H1 (cell line): ENCODE measurements around the gene DRAXIN. TPM values are rescaled to one million over a fixed set of nuclear protein-coding genes. Genes with fewer than 3 reads are reported as not detected.
A peak's percentile ranks its signal among the peaks of the same experiment; 100 is the strongest.

Source experiments
- CTCF ChIA-PET: fragments of 300-600 bp; sonication (Branson Sonifier 250); formaldehyde crosslinking; loops from one replicate; lab custom pipeline; 2021; ENCODE audit not compliant: partially characterized antibody; lab: Charles Lee
- POLR2A ChIA-PET: fragments of 300-600 bp; sonication (Branson Sonifier 250); formaldehyde crosslinking; loops from one replicate; lab custom pipeline; 2021; ENCODE audit warnings: inconsistent platforms; ENCODE audit not compliant: partially characterized antibody; lab: Charles Lee
- DNase-seq, 2 experiments: peaks; one replicate each; pipeline versions ENCODE4 v3.0.0 to v3.0.0-alpha.2; 2010 to 2022; ENCODE audit warnings: low spot score in 2 of 2, low read depth in 1 of 2, mixed read lengths in 1 of 2
- FAIRE-seq: peaks from 2 replicates; lab custom pipeline; 2011; peaks lifted over from hg19 to GRCh38; lab: Jason Lieb, UNC
- H2AFZ ChIP-seq: 2 replicates; pipeline ENCODE4 v1.8.1; 2012; ENCODE audit warnings: low read length, inconsistent platforms
- H2AK5ac ChIP-seq: 2 replicates; pipeline ENCODE4 v1.6.1; 2013; ENCODE audit warnings: low read depth, low read length
- H2BK120ac ChIP-seq: replicated peaks from 2 replicates; pipeline ENCODE3; 2013; ENCODE audit warnings: low read depth, low read length, inconsistent platforms
- H2BK12ac ChIP-seq: 2 replicates; pipeline ENCODE4 v1.6.1; 2013; ENCODE audit warnings: low read depth, low read length
- H2BK15ac ChIP-seq: 2 replicates; pipeline ENCODE4 v1.6.1; 2013; ENCODE audit warnings: low read length
- H2BK20ac ChIP-seq: 2 replicates; pipeline ENCODE4 v1.6.1; 2013; ENCODE audit warnings: low read length
- H2BK5ac ChIP-seq: 2 replicates; pipeline ENCODE4 v1.6.1; 2013; ENCODE audit warnings: low read depth, low read length
- H3K14ac ChIP-seq: 2 replicates; pipeline ENCODE4 v1.6.1; 2013; ENCODE audit warnings: inconsistent platforms; ENCODE audit not compliant: insufficient read length
- H3K18ac ChIP-seq: 2 replicates; pipeline ENCODE4 v1.6.1; 2013; ENCODE audit warnings: low read length; ENCODE audit errors: extremely low read depth
- H3K23ac ChIP-seq: 2 replicates; pipeline ENCODE4 v1.6.1; 2013; ENCODE audit warnings: inconsistent platforms; ENCODE audit not compliant: insufficient read length
- H3K23me2 ChIP-seq: 2 replicates; pipeline ENCODE4 v1.6.1; 2013; ENCODE audit warnings: low read depth, low read length
- H3K27ac ChIP-seq: 2 replicates; pipeline ENCODE4 v1.6.1; 2011; ENCODE audit warnings: low read depth, low read length, inconsistent platforms
- H3K27me3 ChIP-seq, 4 experiments: replicated peaks in 1 of 4; 1 replicate in 1 of 4; 2 replicates in 3 of 4; pipeline versions ENCODE4 v1.6.1 to v1.8.1; 2011 to 2013; ENCODE audit warnings: low read length in 3 of 4, mild to moderate bottlenecking in 3 of 4, inconsistent platforms in 2 of 4, mixed read lengths in 2 of 4, moderate library complexity in 1 of 4; ENCODE audit not compliant: control insufficient read depth in 3 of 4, insufficient read depth in 3 of 4; ENCODE audit errors: extremely low read depth in 1 of 4
- H3K36me3 ChIP-seq, 4 experiments: 2 replicates each; pipeline versions ENCODE4 v1.6.1 to v1.8.1; 2011 to 2013; ENCODE audit warnings: mild to moderate bottlenecking in 4 of 4, low read length in 3 of 4, moderate library complexity in 2 of 4, control low read depth in 1 of 4, inconsistent platforms in 1 of 4; ENCODE audit not compliant: insufficient read depth in 4 of 4, control insufficient read depth in 2 of 4
- H3K4ac ChIP-seq: replicated peaks from 2 replicates; pipeline ENCODE3; 2013; ENCODE audit warnings: low read length, low read depth, mixed read lengths, inconsistent platforms; ENCODE audit not compliant: insufficient read length
- H3K4me1 ChIP-seq, 4 experiments: replicated peaks in 1 of 4; 1 replicate in 1 of 4; 2 replicates in 3 of 4; pipeline versions ENCODE4 v1.6.1 to v1.8.1; 2011 to 2013; ENCODE audit warnings: low read length in 3 of 4, inconsistent platforms in 2 of 4, mixed read lengths in 1 of 4; ENCODE audit not compliant: insufficient read depth in 4 of 4, control insufficient read depth in 3 of 4
- H3K4me2 ChIP-seq, 2 experiments: 2 replicates each; pipeline versions ENCODE4 v1.6.1 to v1.8.1; 2011 to 2013; ENCODE audit warnings: low read depth in 2 of 2, low read length in 2 of 2, control low read depth in 1 of 2, inconsistent platforms in 1 of 2, mild to moderate bottlenecking in 1 of 2; ENCODE audit not compliant: insufficient read depth in 1 of 2
- H3K4me3 ChIP-seq, 4 experiments: fragments of 200-600, 300-600 bp in 1 of 4; sonication (generic), shearing (Covaris generic), sonication (Bioruptor Twin) in 1 of 4; 2 replicates each; pipeline versions ENCODE4 v1.5.1 to v1.8.1; 2011 to 2016; ENCODE audit warnings: low read length in 4 of 4, low read depth in 3 of 4, control low read depth in 2 of 4, inconsistent platforms in 2 of 4, mild to moderate bottlenecking in 2 of 4, mixed read lengths in 1 of 4, moderate library complexity in 1 of 4; ENCODE audit not compliant: insufficient read depth in 2 of 4; ENCODE audit errors: extremely low read depth in 1 of 4
- H3K56ac ChIP-seq: replicated peaks from 2 replicates; pipeline ENCODE3; 2013; ENCODE audit warnings: low read depth, mild to moderate bottlenecking, mixed read lengths, low read length, inconsistent platforms; ENCODE audit not compliant: insufficient read length
- H3K79me1 ChIP-seq: 2 replicates; pipeline ENCODE4 v1.6.1; 2013; ENCODE audit warnings: low read depth, low read length, control low read depth
- H3K79me2 ChIP-seq, 2 experiments: 2 replicates each; pipeline versions ENCODE4 v1.6.1 to v1.8.1; 2012 to 2013; ENCODE audit warnings: low read length in 2 of 2, mild to moderate bottlenecking in 2 of 2, inconsistent platforms in 1 of 2; ENCODE audit not compliant: insufficient read depth in 2 of 2, control insufficient read depth in 1 of 2
- H3K9ac ChIP-seq, 4 experiments: replicated peaks in 1 of 4; 1 replicate in 1 of 4; 2 replicates in 3 of 4; pipeline versions ENCODE4 v1.6.1 to v1.8.1; 2011 to 2013; ENCODE audit warnings: low read depth in 3 of 4, low read length in 3 of 4, control low read depth in 2 of 4, mild to moderate bottlenecking in 2 of 4, moderate library complexity in 2 of 4, inconsistent platforms in 1 of 4; ENCODE audit errors: extremely low read depth in 1 of 4
- H3K9me3 ChIP-seq, 2 experiments: 2 replicates each; pipeline versions ENCODE4 v1.6.1 to v1.8.1; 2012 to 2013; ENCODE audit warnings: mild to moderate bottlenecking in 2 of 2, moderate library complexity in 2 of 2, control low read depth in 1 of 2, inconsistent platforms in 1 of 2, low read depth in 1 of 2, low read length in 1 of 2, mixed read lengths in 1 of 2; ENCODE audit not compliant: insufficient read depth in 2 of 2
- H4K20me1 ChIP-seq, 2 experiments: replicated peaks in 1 of 2; 2 replicates each; pipeline versions ENCODE3 to v1.8.1; 2011 to 2013; ENCODE audit warnings: inconsistent platforms in 2 of 2, low read length in 2 of 2, mild to moderate bottlenecking in 1 of 2; ENCODE audit not compliant: insufficient read depth in 2 of 2, control insufficient read depth in 1 of 2
- H4K5ac ChIP-seq: 2 replicates; pipeline ENCODE4 v1.6.1; 2013; ENCODE audit warnings: low read length, low read depth, mixed read lengths, inconsistent platforms; ENCODE audit not compliant: insufficient read length
- H4K8ac ChIP-seq: 2 replicates; pipeline ENCODE4 v1.8.0; 2013; ENCODE audit warnings: mild to moderate bottlenecking, moderate library complexity, low read length, inconsistent platforms; ENCODE audit not compliant: insufficient read depth; ENCODE audit errors: extremely low read depth
- H4K91ac ChIP-seq: replicated peaks from 2 replicates; pipeline ENCODE3; 2013; ENCODE audit warnings: low read length, mixed read lengths, inconsistent platforms; ENCODE audit not compliant: insufficient read length
- CTCF ChIP-seq, 3 experiments: IDR thresholded peaks; 1 replicate in 2 of 3; 2 replicates in 1 of 3; pipeline versions ENCODE4 v1.5.1 to v1.6.1; 2011; ENCODE audit warnings: low read length in 3 of 3, mild to moderate bottlenecking in 3 of 3, inconsistent platforms in 2 of 3, low read depth in 1 of 3, moderate library complexity in 1 of 3; ENCODE audit not compliant: insufficient read depth in 1 of 3; ENCODE audit errors: control extremely low read depth in 1 of 3
- HDAC6 ChIP-seq: IDR thresholded peaks from one replicate; pipeline ENCODE4 v1.7.1; 2012; ENCODE audit warnings: low read depth, mild to moderate bottlenecking, inconsistent platforms, low read length, moderate library complexity
- WGBS, 2 experiments: shearing (Covaris generic) in 1 of 2; methylation state at CpG; one replicate each; pipeline versions ENCODE4 v1.1.6 to v1.1.7; 2013 to 2015; ENCODE audit warnings: low lambda C conversion rate in 2 of 2, mixed read lengths in 2 of 2, inconsistent platforms in 1 of 2, low coverage in 1 of 2, missing lambda C conversion rate in 1 of 2; ENCODE audit not compliant: insufficient replicate concordance in 2 of 2, insufficient coverage in 1 of 2, insufficient read length in 1 of 2; ENCODE audit errors: extremely low coverage in 1 of 2, missing lambda C conversion rate in 1 of 2; 5-methylcytosine and 5-hydroxymethylcytosine counted together
- polyA plus RNA-seq, 7 experiments: library from polyadenylated mRNA; depleted of rRNA in 3 of 7; stranded (reverse) in 5 of 7; unstranded in 2 of 7; fragments of >200 nt in 5 of 7; fragments of 200-250 nt in 2 of 7; gene quantifications; 1 replicate in 5 of 7; 2 replicates in 1 of 7; 4 replicates in 1 of 7; pipeline versions ENCODE4 v1.2.1 to v1.2.3, GENCODE V29; 2011 to 2013; ENCODE audit warnings: missing spikeins in 2 of 7, mixed read lengths in 2 of 7
- total RNA-seq: library from RNA; stranded (reverse); fragmentation: NEBNext Ultra II Directional; extraction: Animal tissue kit (Norgen Biotek cat#: 25700); gene quantifications from 2 replicates; pipeline ENCODE4 v1.2.1, GENCODE V29; 2021
- TF ChIP-seq, protein P1 (sequence below): IDR thresholded peaks from 2 replicates; pipeline ENCODE4 v1.6.1; 2011; ENCODE audit warnings: low read depth, mild to moderate bottlenecking, low read length; ENCODE audit not compliant: insufficient read depth

Gene DRAXIN
- total and polyA plus RNA-seq, 2 of the 8 experiments (the other 6 are each of a cell fraction or from before 2014, with no cell fraction given): 4.6 to 17.6 TPM

DNA sequence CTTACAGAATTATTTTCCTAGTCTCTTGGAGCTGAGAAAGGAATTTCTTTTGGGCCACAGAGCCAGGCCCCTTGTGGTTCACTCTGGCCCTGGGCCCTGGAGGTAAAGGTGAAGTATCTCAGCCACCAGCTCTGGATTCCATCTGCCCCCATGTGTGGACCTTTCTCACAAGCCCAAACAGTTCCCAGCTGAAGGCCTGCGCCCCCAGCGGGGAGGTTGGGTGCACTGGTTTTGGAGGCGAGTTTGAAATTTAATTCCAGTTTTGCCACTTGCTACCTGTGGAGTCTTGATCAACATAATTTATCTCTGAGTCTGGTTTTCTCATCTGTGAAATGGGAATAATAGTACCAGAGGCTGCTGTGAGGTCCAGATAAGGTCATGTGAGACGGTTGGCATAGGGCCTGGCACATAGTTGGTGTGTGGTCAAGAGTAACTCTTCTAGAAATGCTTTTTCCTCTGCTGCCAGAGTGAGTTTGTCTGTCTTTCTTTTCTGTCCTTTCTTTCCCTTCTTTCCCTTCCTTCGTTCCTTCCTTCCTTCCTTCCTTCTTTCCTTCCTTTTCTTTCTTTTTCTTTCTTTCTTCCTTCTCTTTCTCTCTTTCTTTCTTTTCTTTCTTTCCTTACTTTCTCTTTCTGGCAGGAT is 50.5 kb downstream of the DRAXIN start:
- Histone ChIP-seq H3K18ac (no peak overlapping the region), H3K23ac (no peak overlapping the region), H3K4me3 (no peak overlapping the region), H3K4me1 (peaks cover 3 to 20% (median 7%) of the 10 kb centered on the region in 4 experiments; a peak in 6 of 7 replicates), H3K4me2 (no peak overlapping the region), H3K23me2 (peaks cover 3% of the 10 kb centered on the region), H3K4ac (no peak overlapping the region), H3K9me3 (no peaks in the 10 kb centered on the region), H3K14ac (no peak overlapping the region), H4K20me1 (peaks cover 0 to 2% of the 10 kb centered on the region in 2 experiments), H2BK15ac (no peak overlapping the region), H3K27ac (no peak overlapping the region), H2AK5ac (no peak overlapping the region), H2BK5ac (no peak overlapping the region; the same call in 1 of the 2 replicates), H3K79me2 (peaks cover 0 to 9% of the 10 kb centered on the region in 2 experiments; a peak in 1 of 4 replicates), H3K36me3 (peaks cover 2 to 10% (median 3%) of the 10 kb centered on the region in 4 experiments; a peak in 3 of 8 replicates), H3K27me3 (no peaks in the 10 kb centered on the region), H2BK120ac (no peak overlapping the region), H4K91ac (no peak overlapping the region), H2BK20ac (no peak overlapping the region), H2BK12ac (no peak overlapping the region), H3K9ac (no peak overlapping the region), H4K5ac (no peak overlapping the region), H3K56ac (no peak overlapping the region), H2AFZ (no peak overlapping the region), H4K8ac (no peak overlapping the region), H3K79me1 (peaks cover 2% of the 10 kb centered on the region; the same call in 1 of the 2 replicates)
- FAIRE-seq (no peak), DNase-seq (no peak)
- TF ChIP-seq, protein P1, sequence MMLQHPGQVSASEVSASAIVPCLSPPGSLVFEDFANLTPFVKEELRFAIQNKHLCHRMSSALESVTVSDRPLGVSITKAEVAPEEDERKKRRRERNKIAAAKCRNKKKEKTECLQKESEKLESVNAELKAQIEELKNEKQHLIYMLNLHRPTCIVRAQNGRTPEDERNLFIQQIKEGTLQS: no peak
- TF ChIP-seq CTCF (IDR thresholded peaks at IDR 0.05; ENCODE audit: control extremely low read depth in 1 of 3, insufficient read depth in 1 of 3, low read depth in 1 of 3, low read length in 3 of 3) (peak in 2 of 3 experiments; percentile 13 to 24; a peak in 2 of 4 replicates), HDAC6 (no peak)
- POLR2A ChIA-PET: interaction anchor here (0.6 to 1.2 kb wide), 4 partner anchors 13 to 524 kb away, joined by 3 to 4 read pairs (median 3); no protein-coding TSS in a partner anchor
- CTCF ChIA-PET: interaction anchor here (0.6 to 2.9 kb wide), 7 partner anchors 8 to 143 kb away, joined by 3 to 17 read pairs (median 4); no protein-coding TSS in a partner anchor
- 79% methylated on average over 5 of the region's 5 CpGs; no CpG with 5 or more reads in 1 of the 2 experiments for WGBS, 2 experiments
